ENCODE data around the gene SLC30A10. TPM values are rescaled to one million over a fixed set of nuclear protein-coding genes. Genes with fewer than 3 reads are reported as not detected.

Gene SLC30A10
- total and polyA plus RNA-seq, 10 of the 15 experiments (the other 5 are each of a cell fraction or from before 2014, with no cell fraction given), result not detected

DNA sequence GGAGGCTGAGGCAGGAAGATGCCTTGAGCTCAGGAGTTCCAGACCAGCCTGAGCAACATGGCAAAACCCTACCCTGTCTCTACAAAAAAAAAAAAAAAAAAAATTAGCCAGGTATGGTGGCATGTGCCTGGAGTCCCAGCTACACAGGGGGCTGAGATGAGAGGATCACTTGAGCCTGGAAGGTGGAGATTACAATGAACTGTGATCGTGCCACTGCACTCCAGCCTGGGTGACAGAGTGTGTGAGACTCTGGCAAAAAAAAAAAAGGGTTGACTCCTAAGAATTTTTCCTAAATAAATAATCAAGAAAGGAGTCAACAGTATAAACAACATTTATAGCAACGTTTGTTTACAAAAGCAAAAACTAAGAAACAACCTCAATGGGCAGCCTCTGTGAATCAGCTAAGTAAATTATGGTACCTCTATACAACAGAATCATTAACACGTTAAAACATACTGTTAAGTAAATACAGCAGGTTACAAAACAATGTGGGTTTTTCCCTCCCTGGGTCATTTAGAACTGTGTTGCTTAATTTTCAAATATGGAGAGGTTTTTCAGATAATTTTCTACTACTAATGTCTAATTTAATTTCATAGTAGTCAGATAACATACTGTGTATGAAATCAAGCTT is 56.8 kb downstream of the SLC30A10 start:
- ChIA-PET POLR2A (no interaction called here), RAD21 (ENCODE audit: unreplicated experiment) (no interaction called here), CTCF (interaction anchor here (0.7 kb wide), 1 partner anchor 207 kb away, joined by 3 read pairs; no protein-coding TSS in a partner anchor), SMC1A (ENCODE audit: uncharacterized antibody, unreplicated experiment) (interaction anchor here (0.7 kb wide), 1 partner anchor 21 kb away, joined by 3 read pairs; no protein-coding TSS in a partner anchor)
- Histone ChIP-seq H3K27me3 (replicated peaks in 1 of 2; ENCODE audit: control insufficient read depth in 2 of 2, insufficient read depth in 2 of 2, low read length in 1 of 2) (no peaks in the 10 kb centered on the region), H3K9ac (ENCODE audit: control insufficient read depth, insufficient read depth, low read length) (no peak overlapping the region), H3K4me2 (ENCODE audit: control insufficient read depth, insufficient read depth) (no peak overlapping the region), H3K79me2 (ENCODE audit: control insufficient read depth, insufficient read depth, low read length) (no peaks in the 10 kb centered on the region), H3K4me1 (ENCODE audit: control insufficient read depth, insufficient read depth, low read length) (no peaks in the 10 kb centered on the region), H3K36me3 (ENCODE audit: control insufficient read depth in 2 of 2, insufficient read depth in 2 of 2, low read length in 1 of 2) (no peaks in the 10 kb centered on the region), H3K4me3 (no peak overlapping the region), H4K20me1 (ENCODE audit: control insufficient read depth, insufficient read depth) (no peaks in the 10 kb centered on the region), H3K27ac (ENCODE audit: control insufficient read depth, insufficient read depth) (no peak overlapping the region), H2AFZ (ENCODE audit: control insufficient read depth, low read depth, low read length) (no peak overlapping the region), H3K9me3 (replicated peaks; ENCODE audit: control insufficient read depth, insufficient read depth, low read length) (no peaks in the 10 kb centered on the region)
- BruUV-seq (replicated peaks), result no TSS peak
- in situ Hi-C loops (cut with MboI), result no loop called here
- intact Hi-C loops (cut with micrococcal nuclease; ENCODE audit: unreplicated experiment), result no loop called here
- WGBS (ENCODE audit: insufficient coverage, insufficient replicate concordance, low lambda C conversion rate, missing lambda C conversion rate), result 0% methylated on average over 3 of the region's 3 CpGs
- FAIRE-seq (no peak), ATAC-seq (no peak), DNase-seq (ENCODE audit: low read depth, low spot score) (no peak)
- TF ChIP-seq JUNB (IDR thresholded peaks at IDR 0.05) (no peak), ZBED1 (IDR thresholded peaks at IDR 0.05; ENCODE audit: borderline replicate concordance) (no peak), MEF2A (IDR thresholded peaks at IDR 0.05; ENCODE audit: insufficient read depth, low read depth, low read length) (no peak), ZBTB33 (IDR thresholded peaks at IDR 0.05) (no peak), PAX8 (IDR thresholded peaks at IDR 0.05) (no peak), SUPT20H (IDR thresholded peaks at IDR 0.05; ENCODE audit: borderline replicate concordance, control insufficient read depth, low read depth, low read length) (no peak), KDM1A (IDR thresholded peaks at IDR 0.05; ENCODE audit: borderline replicate concordance) (no peak), SMAD1 (IDR thresholded peaks at IDR 0.05; ENCODE audit: low read depth, partially characterized antibody) (no peak), ZBTB11 (CRISPR knock-in tag; IDR thresholded peaks at IDR 0.05) (no peak), BACH1 (IDR thresholded peaks at IDR 0.05; ENCODE audit: borderline replicate concordance) (no peak), PAX5 (IDR thresholded peaks at IDR 0.05; ENCODE audit: borderline replicate concordance, low read depth, low read length) (no peak), SUZ12 (IDR thresholded peaks at IDR 0.05; ENCODE audit: unreplicated experiment) (no peak), CHD4 (IDR thresholded peaks at IDR 0.05) (no peak)
- TF ChIP-seq, protein P1, sequence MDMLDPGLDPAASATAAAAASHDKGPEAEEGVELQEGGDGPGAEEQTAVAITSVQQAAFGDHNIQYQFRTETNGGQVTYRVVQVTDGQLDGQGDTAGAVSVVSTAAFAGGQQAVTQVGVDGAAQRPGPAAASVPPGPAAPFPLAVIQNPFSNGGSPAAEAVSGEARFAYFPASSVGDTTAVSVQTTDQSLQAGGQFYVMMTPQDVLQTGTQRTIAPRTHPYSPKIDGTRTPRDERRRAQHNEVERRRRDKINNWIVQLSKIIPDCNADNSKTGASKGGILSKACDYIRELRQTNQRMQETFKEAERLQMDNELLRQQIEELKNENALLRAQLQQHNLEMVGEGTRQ (IDR thresholded peaks at IDR 0.05; ENCODE audit: borderline replicate concordance, low read depth, low read length), result no peak
- TF ChIP-seq, protein P2, sequence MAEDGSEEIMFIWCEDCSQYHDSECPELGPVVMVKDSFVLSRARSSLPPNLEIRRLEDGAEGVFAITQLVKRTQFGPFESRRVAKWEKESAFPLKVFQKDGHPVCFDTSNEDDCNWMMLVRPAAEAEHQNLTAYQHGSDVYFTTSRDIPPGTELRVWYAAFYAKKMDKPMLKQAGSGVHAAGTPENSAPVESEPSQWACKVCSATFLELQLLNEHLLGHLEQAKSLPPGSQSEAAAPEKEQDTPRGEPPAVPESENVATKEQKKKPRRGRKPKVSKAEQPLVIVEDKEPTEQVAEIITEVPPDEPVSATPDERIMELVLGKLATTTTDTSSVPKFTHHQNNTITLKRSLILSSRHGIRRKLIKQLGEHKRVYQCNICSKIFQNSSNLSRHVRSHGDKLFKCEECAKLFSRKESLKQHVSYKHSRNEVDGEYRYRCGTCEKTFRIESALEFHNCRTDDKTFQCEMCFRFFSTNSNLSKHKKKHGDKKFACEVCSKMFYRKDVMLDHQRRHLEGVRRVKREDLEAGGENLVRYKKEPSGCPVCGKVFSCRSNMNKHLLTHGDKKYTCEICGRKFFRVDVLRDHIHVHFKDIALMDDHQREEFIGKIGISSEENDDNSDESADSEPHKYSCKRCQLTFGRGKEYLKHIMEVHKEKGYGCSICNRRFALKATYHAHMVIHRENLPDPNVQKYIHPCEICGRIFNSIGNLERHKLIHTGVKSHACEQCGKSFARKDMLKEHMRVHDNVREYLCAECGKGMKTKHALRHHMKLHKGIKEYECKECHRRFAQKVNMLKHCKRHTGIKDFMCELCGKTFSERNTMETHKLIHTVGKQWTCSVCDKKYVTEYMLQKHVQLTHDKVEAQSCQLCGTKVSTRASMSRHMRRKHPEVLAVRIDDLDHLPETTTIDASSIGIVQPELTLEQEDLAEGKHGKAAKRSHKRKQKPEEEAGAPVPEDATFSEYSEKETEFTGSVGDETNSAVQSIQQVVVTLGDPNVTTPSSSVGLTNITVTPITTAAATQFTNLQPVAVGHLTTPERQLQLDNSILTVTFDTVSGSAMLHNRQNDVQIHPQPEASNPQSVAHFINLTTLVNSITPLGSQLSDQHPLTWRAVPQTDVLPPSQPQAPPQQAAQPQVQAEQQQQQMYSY (CRISPR knock-in tag; IDR thresholded peaks at IDR 0.05), result no peak
